Measurements from ENCODE around the gene PDCD1LG2. TPM values are rescaled to one million over a fixed set of nuclear protein-coding genes. Genes with fewer than 3 reads are reported as not detected.

The PDCD1LG2 gene
- total RNA-seq, 1 donor from 2014 or later: not detected

DNA sequence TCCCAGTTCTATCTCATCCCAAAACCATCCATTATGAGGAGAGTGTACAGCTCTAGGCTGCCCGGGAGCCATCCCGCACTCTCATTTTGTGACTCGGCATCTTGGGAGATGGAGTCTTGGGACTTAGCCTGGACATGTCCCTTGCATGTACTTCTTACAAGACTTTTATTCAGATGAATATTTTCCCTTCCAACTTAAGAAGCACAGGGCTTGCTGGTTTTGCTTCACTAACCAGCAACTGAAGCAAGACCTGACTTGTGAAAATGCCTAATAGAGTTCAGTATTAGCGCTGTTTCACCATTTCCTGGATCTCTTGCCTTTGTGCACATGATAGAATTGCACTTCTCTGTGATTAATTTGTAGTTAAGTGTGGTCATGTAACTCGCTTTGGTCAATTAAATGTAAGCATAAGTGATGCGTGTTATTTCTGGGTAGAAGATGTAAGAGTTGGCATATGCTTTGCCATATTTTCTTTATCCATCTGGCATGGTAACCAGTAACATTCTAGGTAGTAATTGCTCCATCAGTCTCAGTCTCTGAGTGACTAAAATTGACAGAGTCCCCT is 55.8 kb downstream of the PDCD1LG2 start:
- Mint-ChIP-seq H3K27me3 (ENCODE audit: unreplicated experiment) (no peaks in the 10 kb centered on the region), H3K27ac (ENCODE audit: unreplicated experiment) (no peak overlapping the region), H3K36me3 (ENCODE audit: unreplicated experiment) (no peaks in the 10 kb centered on the region), H3K9me3 (ENCODE audit: unreplicated experiment) (no peaks in the 10 kb centered on the region), H3K4me1 (ENCODE audit: low read depth, unreplicated experiment) (peaks cover 2% of the 10 kb centered on the region), H3K4me3 (ENCODE audit: unreplicated experiment) (no peak overlapping the region)
- TF ChIP-seq, protein P1, sequence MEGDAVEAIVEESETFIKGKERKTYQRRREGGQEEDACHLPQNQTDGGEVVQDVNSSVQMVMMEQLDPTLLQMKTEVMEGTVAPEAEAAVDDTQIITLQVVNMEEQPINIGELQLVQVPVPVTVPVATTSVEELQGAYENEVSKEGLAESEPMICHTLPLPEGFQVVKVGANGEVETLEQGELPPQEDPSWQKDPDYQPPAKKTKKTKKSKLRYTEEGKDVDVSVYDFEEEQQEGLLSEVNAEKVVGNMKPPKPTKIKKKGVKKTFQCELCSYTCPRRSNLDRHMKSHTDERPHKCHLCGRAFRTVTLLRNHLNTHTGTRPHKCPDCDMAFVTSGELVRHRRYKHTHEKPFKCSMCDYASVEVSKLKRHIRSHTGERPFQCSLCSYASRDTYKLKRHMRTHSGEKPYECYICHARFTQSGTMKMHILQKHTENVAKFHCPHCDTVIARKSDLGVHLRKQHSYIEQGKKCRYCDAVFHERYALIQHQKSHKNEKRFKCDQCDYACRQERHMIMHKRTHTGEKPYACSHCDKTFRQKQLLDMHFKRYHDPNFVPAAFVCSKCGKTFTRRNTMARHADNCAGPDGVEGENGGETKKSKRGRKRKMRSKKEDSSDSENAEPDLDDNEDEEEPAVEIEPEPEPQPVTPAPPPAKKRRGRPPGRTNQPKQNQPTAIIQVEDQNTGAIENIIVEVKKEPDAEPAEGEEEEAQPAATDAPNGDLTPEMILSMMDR (IDR thresholded peaks at IDR 0.05; ENCODE audit: partially characterized antibody, unreplicated experiment): no peak
- no peak for DNase-seq

DNA sequence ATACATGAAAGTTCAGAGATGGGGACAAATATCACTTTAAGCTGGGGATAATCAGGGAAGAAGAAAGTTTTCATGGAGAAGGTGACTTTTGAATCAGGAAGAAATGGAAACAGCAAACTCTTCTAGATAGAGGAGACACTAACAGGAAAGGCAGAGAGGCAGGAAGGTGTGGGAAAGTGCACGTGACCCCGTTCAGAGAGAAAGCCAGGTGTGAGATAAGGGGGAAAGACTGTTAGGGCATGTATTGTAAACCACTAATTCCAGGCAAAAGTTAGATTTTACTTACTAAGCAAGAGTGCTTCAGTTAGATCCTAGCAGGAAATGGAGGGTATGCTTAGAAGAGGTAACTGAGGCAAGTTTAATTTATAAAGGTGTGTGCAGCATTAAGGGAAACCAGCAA is 58.5 kb downstream of the PDCD1LG2 start:
- Mint-ChIP-seq H3K27ac (ENCODE audit: unreplicated experiment) (no peak overlapping the region), H3K4me1 (ENCODE audit: low read depth, unreplicated experiment) (peaks cover 2% of the 10 kb centered on the region), H3K4me3 (ENCODE audit: unreplicated experiment) (no peak overlapping the region), H3K27me3 (ENCODE audit: unreplicated experiment) (peaks cover 1% of the 10 kb centered on the region), H3K36me3 (ENCODE audit: unreplicated experiment) (no peaks in the 10 kb centered on the region), H3K9me3 (ENCODE audit: unreplicated experiment) (no peaks in the 10 kb centered on the region)
- DNase-seq: no peak
- TF ChIP-seq, protein P1 (IDR thresholded peaks at IDR 0.05; ENCODE audit: partially characterized antibody, unreplicated experiment): no peak

DNA sequence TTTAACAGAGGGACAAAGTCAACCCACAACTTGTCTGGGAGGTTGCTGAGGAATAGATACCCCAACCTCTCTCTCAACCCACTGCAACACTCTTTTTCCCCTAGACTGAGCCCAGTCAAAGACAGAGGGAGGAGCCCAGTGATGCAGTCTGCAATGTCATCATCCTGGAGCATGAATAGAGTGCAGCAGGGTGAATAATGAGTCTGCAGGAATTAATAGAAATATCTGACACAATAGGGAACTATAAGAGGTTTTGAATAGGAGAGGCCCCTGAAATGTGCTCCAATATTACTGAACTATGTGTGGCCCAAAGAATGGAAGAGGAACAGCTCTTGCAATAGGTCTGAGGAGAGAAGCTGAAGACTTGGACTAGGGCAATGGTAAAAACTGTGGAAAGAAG is 59.1 kb downstream of the PDCD1LG2 start:
- TF ChIP-seq, protein P1 (IDR thresholded peaks at IDR 0.05; ENCODE audit: partially characterized antibody, unreplicated experiment): no peak
- Mint-ChIP-seq H3K27me3 (ENCODE audit: unreplicated experiment) (peaks cover 1% of the 10 kb centered on the region), H3K4me3 (ENCODE audit: unreplicated experiment) (no peak overlapping the region), H3K9me3 (ENCODE audit: unreplicated experiment) (no peaks in the 10 kb centered on the region), H3K4me1 (ENCODE audit: low read depth, unreplicated experiment) (peaks cover 2% of the 10 kb centered on the region), H3K27ac (ENCODE audit: unreplicated experiment) (no peak overlapping the region), H3K36me3 (ENCODE audit: unreplicated experiment) (no peaks in the 10 kb centered on the region)
- no peak for DNase-seq

DNA sequence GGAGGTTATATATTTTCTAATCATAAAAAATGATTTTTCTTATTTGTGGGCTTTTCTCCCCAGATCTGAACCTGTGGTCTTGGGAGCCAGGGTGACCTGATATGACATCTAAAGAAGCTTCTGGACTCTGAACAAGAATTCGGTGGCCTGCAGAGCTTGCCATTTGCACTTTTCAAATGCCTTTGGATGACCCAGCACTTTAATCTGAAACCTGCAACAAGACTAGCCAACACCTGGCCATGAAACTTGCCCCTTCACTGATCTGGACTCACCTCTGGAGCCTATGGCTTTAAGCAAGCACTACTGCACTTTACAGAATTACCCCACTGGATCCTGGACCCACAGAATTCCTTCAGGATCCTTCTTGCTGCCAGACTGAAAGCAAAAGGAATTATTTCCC is 59.6 kb downstream of the PDCD1LG2 start:
- peaks cover 1% of the 10 kb centered on the region for H3K27me3 Mint-ChIP-seq (ENCODE audit: unreplicated experiment)
- peaks cover 2% of the 10 kb centered on the region for H3K4me1 Mint-ChIP-seq (ENCODE audit: low read depth, unreplicated experiment)
- no peak overlapping the region for H3K4me3 Mint-ChIP-seq (ENCODE audit: unreplicated experiment)
- TF ChIP-seq, protein P1 (IDR thresholded peaks at IDR 0.05; ENCODE audit: partially characterized antibody, unreplicated experiment): no peak
- H3K27ac Mint-ChIP-seq (ENCODE audit: unreplicated experiment): no peak overlapping the region
- H3K36me3 Mint-ChIP-seq (ENCODE audit: unreplicated experiment): no peaks in the 10 kb centered on the region
- H3K9me3 Mint-ChIP-seq (ENCODE audit: unreplicated experiment): no peaks in the 10 kb centered on the region
- DNase-seq: no peak

DNA sequence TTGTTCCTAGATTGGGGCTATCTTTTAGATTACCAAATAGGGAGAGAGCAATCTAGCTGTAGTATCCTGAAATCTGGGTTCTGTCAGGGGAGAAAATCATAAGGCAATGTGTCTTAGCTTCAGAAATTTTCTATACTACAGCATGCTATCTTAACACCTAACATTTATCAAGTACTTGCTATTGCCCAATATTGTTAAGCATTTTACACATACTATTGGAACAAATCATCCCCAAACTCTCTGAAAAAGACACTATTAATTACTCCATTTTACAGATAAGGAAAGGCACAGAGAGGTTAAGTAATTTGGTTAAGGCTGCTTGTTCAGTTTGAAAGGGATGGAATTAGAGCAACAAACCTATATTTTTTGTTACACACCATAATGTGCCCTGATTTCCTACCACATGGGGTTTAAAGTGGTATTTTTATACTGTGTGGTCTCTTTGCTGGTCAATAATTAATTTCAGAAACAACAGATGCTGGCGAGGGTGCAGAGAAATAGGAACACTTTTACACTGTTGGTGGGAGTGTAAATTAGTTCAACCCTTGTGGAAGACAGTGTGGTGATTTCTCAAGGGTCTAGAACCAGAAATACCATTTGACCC is 61.4 kb downstream of the PDCD1LG2 start:
- no peak overlapping the region for H3K27ac Mint-ChIP-seq (ENCODE audit: unreplicated experiment)
- TF ChIP-seq, protein P1 (IDR thresholded peaks at IDR 0.05; ENCODE audit: partially characterized antibody, unreplicated experiment): no peak
- H3K4me1 Mint-ChIP-seq (ENCODE audit: low read depth, unreplicated experiment): no peaks in the 10 kb centered on the region
- DNase-seq: no peak
- H3K9me3 Mint-ChIP-seq (ENCODE audit: unreplicated experiment): no peaks in the 10 kb centered on the region
- no peaks in the 10 kb centered on the region for H3K36me3 Mint-ChIP-seq (ENCODE audit: unreplicated experiment)
- H3K27me3 Mint-ChIP-seq (ENCODE audit: unreplicated experiment): peaks cover 1% of the 10 kb centered on the region
- H3K4me3 Mint-ChIP-seq (ENCODE audit: unreplicated experiment): no peak overlapping the region
